GM23248 (cell line): ENCODE measurements around the gene TNFRSF18.

ENCODE experiments used
- EZH2 ChIP-seq: fragments of 200-600 bp; sonication (generic); IDR thresholded peaks from 2 replicates; pipeline ENCODE4 v1.6.1; 2018; ENCODE audit warnings: antibody characterized with exemption, mild to moderate bottlenecking; ENCODE audit not compliant: insufficient read depth, poor library complexity, severe bottlenecking
- EZH2phosphoT487 ChIP-seq: fragments of 200-600 bp; sonication (generic); IDR thresholded peaks from 2 replicates; pipeline ENCODE4 v1.6.1; 2018; ENCODE audit warnings: antibody characterized with exemption, moderate library complexity, mild to moderate bottlenecking, low read depth; ENCODE audit not compliant: insufficient read depth

- no peak for TF ChIP-seq EZH2phosphoT487
- TF ChIP-seq EZH2, result no peak
Observed at GRCh38 chr1:1177452-1178206, 28.8 kb downstream of the TNFRSF18 start.
